HepG2 (cell line): Measurements from ENCODE around the gene FLAD1. TPM values are rescaled to one million over a fixed set of nuclear protein-coding genes. Genes with fewer than 3 reads are reported as not detected.

Source experiments
- BHLHE40 ChIP-seq: IDR thresholded peaks from 2 replicates; pipeline ENCODE4 v1.6.1; 2011; ENCODE audit warnings: low read length, improper control_type of control experiment
- CEBPG ChIP-seq: IDR thresholded peaks from 2 replicates; pipeline ENCODE4 v1.6.1; 2016
- FOXA3 ChIP-seq: IDR thresholded peaks from 2 replicates; pipeline ENCODE4 v1.6.1; 2016; ENCODE audit warnings: missing genetic modification reagents, missing compliant biosample characterization
- MAF1 ChIP-seq: sonication (generic); formaldehyde crosslinking; IDR thresholded peaks from 2 replicates; pipeline ENCODE4 v1.5.0; 2020; ENCODE audit warnings: missing genetic modification reagents, borderline replicate concordance
- MEF2D ChIP-seq: sonication (generic); formaldehyde crosslinking; IDR thresholded peaks from 2 replicates; pipeline ENCODE4 v1.5.1; 2020; ENCODE audit warnings: mild to moderate bottlenecking, missing genetic modification reagents
- NONO ChIP-seq, 2 experiments: fragments of 450-650 bp in 1 of 2; sonication (generic) in 1 of 2; formaldehyde crosslinking in 1 of 2; IDR thresholded peaks in 1 of 2; conservative IDR thresholded peaks in 1 of 2; 2 replicates each; pipeline versions ENCODE4 v1.6.1 to v1.8.0; 2017 to 2022; ENCODE audit warnings: mild to moderate bottlenecking in 1 of 2, missing genetic modification reagents in 1 of 2, moderate library complexity in 1 of 2
- PHF5A ChIP-seq: IDR thresholded peaks from one replicate; pipeline ENCODE4 v1.6.1; 2018; ENCODE audit warnings: low read depth, missing genetic modification reagents; ENCODE audit not compliant: unreplicated experiment
- POGZ ChIP-seq: sonication (generic); formaldehyde crosslinking; IDR thresholded peaks from 2 replicates; pipeline ENCODE4 v1.4.0; 2020; ENCODE audit warnings: mild to moderate bottlenecking, missing genetic modification reagents
- PPARG ChIP-seq: conservative IDR thresholded peaks from 2 replicates; pipeline ENCODE4 v1.6.1; 2016; ENCODE audit warnings: missing biosample characterization, missing genetic modification reagents
- RFX5 ChIP-seq: IDR thresholded peaks from 2 replicates; pipeline ENCODE4 v1.6.1; 2011; ENCODE audit warnings: low read depth, low read length, improper control_type of control experiment
- SNAI1 ChIP-seq: sonication (generic); formaldehyde crosslinking; IDR thresholded peaks from 2 replicates; pipeline ENCODE4 v1.5.0; 2020; ENCODE audit warnings: mild to moderate bottlenecking, missing genetic modification reagents, borderline replicate concordance
- YEATS2 ChIP-seq: sonication (generic); formaldehyde crosslinking; IDR thresholded peaks from 2 replicates; pipeline ENCODE4 v1.4.0; 2020; ENCODE audit warnings: missing genetic modification reagents, borderline replicate concordance
- ZMYM2 ChIP-seq: sonication (generic); formaldehyde crosslinking; IDR thresholded peaks from 2 replicates; pipeline ENCODE4 v1.8.0; 2022; ENCODE audit warnings: mild to moderate bottlenecking, missing genetic modification reagents
- ZNF3 ChIP-seq: IDR thresholded peaks from 2 replicates; pipeline ENCODE4 v1.7.0; 2017; ENCODE audit warnings: inconsistent platforms
- ZNF572 ChIP-seq: sonication (generic); formaldehyde crosslinking; IDR thresholded peaks from 2 replicates; pipeline ENCODE4 v1.5.1; 2020; ENCODE audit warnings: mild to moderate bottlenecking, missing genetic modification reagents
- ZNF7 ChIP-seq: IDR thresholded peaks from 2 replicates; pipeline ENCODE4 v1.6.1; 2016; ENCODE audit warnings: missing biosample characterization, missing genetic modification reagents
- ZNF816 ChIP-seq: sonication (generic); formaldehyde crosslinking; IDR thresholded peaks from 2 replicates; pipeline ENCODE4 v1.8.0; 2022; ENCODE audit warnings: missing genetic modification reagents, mild to moderate bottlenecking, borderline replicate concordance
- ZNF83 ChIP-seq: sonication (generic); formaldehyde crosslinking; IDR thresholded peaks from 2 replicates; pipeline ENCODE4 v1.4.0; 2020; ENCODE audit warnings: missing genetic modification reagents, mild to moderate bottlenecking, borderline replicate concordance
- polyA plus RNA-seq, 8 experiments: library from polyadenylated mRNA; depleted of rRNA in 3 of 8; stranded (reverse) in 7 of 8; unstranded in 1 of 8; fragments of >200 nt; fragmentation: Illumina TruSeq in 4 of 8; extraction: Trizol in 4 of 8; gene quantifications; 2 replicates each; pipeline versions ENCODE4 v1.2.1 to v1.2.3, GENCODE V29; 2011 to 2016; ENCODE audit warnings: low read depth in 4 of 8, missing spikeins in 1 of 8, mixed read lengths in 1 of 8; ENCODE audit not compliant: insufficient read depth in 1 of 8
- total RNA-seq, 5 experiments: library from RNA; depleted of rRNA; stranded (reverse); fragments of >200 nt; fragmentation: Illumina TruSeq; extraction: Trizol; gene quantifications; 2 replicates each; pipeline ENCODE4 v1.2.3, GENCODE V29; 2016; ENCODE audit warnings: low read depth in 1 of 5
- TF ChIP-seq, protein P1 (sequence below): sonication (generic); formaldehyde crosslinking; IDR thresholded peaks from 2 replicates; pipeline ENCODE4 v1.5.1; 2020; ENCODE audit warnings: missing genetic modification reagents, mild to moderate bottlenecking, borderline replicate concordance
- TF ChIP-seq, protein P2 (sequence below): sonication (generic); formaldehyde crosslinking; IDR thresholded peaks from 2 replicates; pipeline ENCODE4 v1.4.0; 2020; ENCODE audit warnings: mild to moderate bottlenecking, missing genetic modification reagents
- TF ChIP-seq, protein P3 (sequence below): sonication (generic); formaldehyde crosslinking; IDR thresholded peaks from 2 replicates; pipeline ENCODE4 v1.4.0; 2020; ENCODE audit warnings: mild to moderate bottlenecking, missing genetic modification reagents

Gene FLAD1
- total and polyA plus RNA-seq, 2 of the 13 experiments (the other 11 are each of a cell fraction or from before 2014, with no cell fraction given) = 25.9 to 32.8 TPM

DNA sequence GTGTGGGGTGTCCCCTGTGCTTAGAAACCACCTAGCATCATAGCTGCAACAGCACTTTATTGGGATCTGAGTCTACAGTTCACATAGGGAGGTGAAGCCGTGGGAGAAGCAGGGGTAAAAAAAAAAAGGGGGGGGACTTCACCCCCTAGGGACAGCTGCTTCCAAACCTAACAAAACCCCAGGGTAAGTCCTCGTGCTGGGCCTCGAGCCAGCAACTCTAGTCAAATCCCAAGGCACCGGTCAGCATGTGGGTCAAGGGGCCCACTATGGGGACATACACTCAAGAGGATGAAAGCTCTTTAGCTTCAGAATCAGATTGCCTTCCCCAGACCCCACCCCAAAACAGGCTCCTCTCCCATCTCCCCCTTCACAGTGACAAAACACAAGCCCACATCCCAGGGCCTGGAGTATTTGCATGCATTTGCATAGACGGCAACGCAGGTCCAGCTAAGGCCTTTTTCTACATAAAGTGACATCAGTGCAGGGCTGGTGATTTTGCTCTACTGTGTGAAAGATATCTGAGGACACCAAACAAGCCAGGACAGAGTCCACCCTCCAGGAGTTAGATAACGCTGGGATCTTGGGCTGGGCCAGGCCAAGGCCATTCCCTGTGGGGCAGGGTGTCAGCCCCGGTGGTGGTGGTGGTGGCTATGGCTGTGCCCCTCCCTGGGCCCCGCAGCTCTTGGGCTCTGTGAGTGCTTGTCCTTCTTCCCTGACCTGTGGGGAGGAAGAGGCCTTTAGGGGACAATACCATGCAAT lies 38.6 kb upstream of the FLAD1 start (continued):
- TF ChIP-seq, protein P1, sequence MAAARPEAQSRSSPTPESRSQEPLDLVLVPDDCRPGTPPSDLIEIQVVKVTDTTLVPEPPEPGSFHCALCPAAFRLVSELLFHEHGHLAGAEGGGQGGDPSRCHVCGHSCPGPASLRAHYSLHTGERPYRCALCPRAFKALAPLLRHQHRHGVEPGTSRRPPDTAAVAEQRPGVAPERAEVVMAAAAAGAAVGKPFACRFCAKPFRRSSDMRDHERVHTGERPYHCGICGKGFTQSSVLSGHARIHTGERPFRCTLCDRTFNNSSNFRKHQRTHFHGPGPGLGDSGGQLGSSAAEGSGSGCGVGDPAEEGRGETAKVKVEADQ (CRISPR knock-in tag) = peak; percentile 47; the same call in 1 of the 2 replicates
- TF ChIP-seq MAF1 (no peak), SNAI1 (CRISPR knock-in tag) (no peak), PHF5A (peak; percentile 67), BHLHE40 (no peak), FOXA3 (CRISPR knock-in tag) (peak; percentile 66), CEBPG (peak; percentile 56), MEF2D (CRISPR knock-in tag) (peak; percentile 87), ZNF83 (CRISPR knock-in tag) (no peak), ZMYM2 (peak; percentile 45; the same call in 1 of the 2 replicates), PPARG (CRISPR knock-in tag) (peak; percentile 84), ZNF3 (CRISPR knock-in tag) (no peak), ZNF7 (no peak), YEATS2 (CRISPR knock-in tag) (peak; percentile 67; the same call in 1 of the 2 replicates), POGZ (CRISPR knock-in tag) (no peak; the same call in 1 of the 2 replicates), ZNF572 (no peak), RFX5 (no peak), NONO (IDR thresholded peaks at IDR 0.05) (no peak), NONO (CRISPR knock-in tag; conservative IDR thresholded peaks at IDR 0.05) (peak; percentile 50; the same call in 1 of the 2 replicates), ZNF816 (CRISPR knock-in tag) (peak; percentile 74; the same call in 1 of the 2 replicates)
- TF ChIP-seq, protein P2, sequence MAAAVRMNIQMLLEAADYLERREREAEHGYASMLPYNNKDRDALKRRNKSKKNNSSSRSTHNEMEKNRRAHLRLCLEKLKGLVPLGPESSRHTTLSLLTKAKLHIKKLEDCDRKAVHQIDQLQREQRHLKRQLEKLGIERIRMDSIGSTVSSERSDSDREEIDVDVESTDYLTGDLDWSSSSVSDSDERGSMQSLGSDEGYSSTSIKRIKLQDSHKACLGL (CRISPR knock-in tag) = no peak
- TF ChIP-seq, protein P3, sequence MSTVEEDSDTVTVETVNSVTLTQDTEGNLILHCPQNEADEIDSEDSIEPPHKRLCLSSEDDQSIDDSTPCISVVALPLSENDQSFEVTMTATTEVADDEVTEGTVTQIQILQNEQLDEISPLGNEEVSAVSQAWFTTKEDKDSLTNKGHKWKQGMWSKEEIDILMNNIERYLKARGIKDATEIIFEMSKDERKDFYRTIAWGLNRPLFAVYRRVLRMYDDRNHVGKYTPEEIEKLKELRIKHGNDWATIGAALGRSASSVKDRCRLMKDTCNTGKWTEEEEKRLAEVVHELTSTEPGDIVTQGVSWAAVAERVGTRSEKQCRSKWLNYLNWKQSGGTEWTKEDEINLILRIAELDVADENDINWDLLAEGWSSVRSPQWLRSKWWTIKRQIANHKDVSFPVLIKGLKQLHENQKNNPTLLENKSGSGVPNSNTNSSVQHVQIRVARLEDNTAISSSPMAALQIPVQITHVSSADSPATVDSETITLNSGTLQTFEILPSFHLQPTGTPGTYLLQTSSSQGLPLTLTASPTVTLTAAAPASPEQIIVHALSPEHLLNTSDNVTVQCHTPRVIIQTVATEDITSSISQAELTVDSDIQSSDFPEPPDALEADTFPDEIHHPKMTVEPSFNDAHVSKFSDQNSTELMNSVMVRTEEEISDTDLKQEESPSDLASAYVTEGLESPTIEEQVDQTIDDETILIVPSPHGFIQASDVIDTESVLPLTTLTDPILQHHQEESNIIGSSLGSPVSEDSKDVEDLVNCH = no peak
